ENCODE measurements around the gene ARFIP2. TPM values are rescaled to one million over a fixed set of nuclear protein-coding genes. Genes with fewer than 3 reads are reported as not detected.

ARFIP2 gene
- total RNA-seq, 1 experiment from 2014 or later, result 72.2 TPM

- no peak overlapping the region for H3K4me3 Mint-ChIP-seq (ENCODE audit: low read depth, unreplicated experiment)
- TF ChIP-seq CTCF (IDR thresholded peaks at IDR 0.05; ENCODE audit: unreplicated experiment), result no peak
- intact Hi-C loops (cut with micrococcal nuclease; ENCODE audit: unreplicated experiment), result no loop called here
- no peak for DNase-seq
- CTCF ChIA-PET, result no interaction called here
- H3K27me3 Mint-ChIP-seq (ENCODE audit: unreplicated experiment), result no peaks in the 10 kb centered on the region
- peaks cover 6% of the 10 kb centered on the region for H3K36me3 Mint-ChIP-seq (ENCODE audit: insufficient read depth, unreplicated experiment)
- H3K4me1 Mint-ChIP-seq (ENCODE audit: low read depth, unreplicated experiment), result no peaks in the 10 kb centered on the region
- no peak overlapping the region for H3K27ac Mint-ChIP-seq (ENCODE audit: unreplicated experiment)
- BruUV-seq (replicated peaks), result no TSS peak
- no peaks in the 10 kb centered on the region for H3K9me3 Mint-ChIP-seq (ENCODE audit: low read depth, unreplicated experiment)
Observed at GRCh38 chr11:6498121-6498520, 17.0 kb upstream of the ARFIP2 start.

- no peak within 1 kb of the TSS for H3K27ac Mint-ChIP-seq (ENCODE audit: unreplicated experiment)
- H3K27me3 Mint-ChIP-seq (ENCODE audit: unreplicated experiment), result no peaks in the 10 kb centered on the region
- no peak for TF ChIP-seq CTCF (IDR thresholded peaks at IDR 0.05; ENCODE audit: unreplicated experiment)
- no peaks in the 10 kb centered on the region for H3K4me1 Mint-ChIP-seq (ENCODE audit: low read depth, unreplicated experiment)
- DNase-seq, result no peak
- CTCF ChIA-PET, result interaction anchor here (0.6 kb wide), 1 partner anchor 92 kb away, joined by 3 read pairs; no protein-coding TSS in a partner anchor
- intact Hi-C loops (cut with micrococcal nuclease; ENCODE audit: unreplicated experiment), result no loop called here
- peaks cover 6% of the 10 kb centered on the region for H3K36me3 Mint-ChIP-seq (ENCODE audit: insufficient read depth, unreplicated experiment)
- H3K4me3 Mint-ChIP-seq (ENCODE audit: low read depth, unreplicated experiment), result no peak within 1 kb of the TSS
- BruUV-seq (replicated peaks), result no TSS peak
- H3K9me3 Mint-ChIP-seq (ENCODE audit: low read depth, unreplicated experiment), result no peaks in the 10 kb centered on the region
Observed at GRCh38 chr11:6497069-6497839, 16.1 kb upstream of the ARFIP2 start, which contains the start of gene DNHD1. TSS of gene DNHD1 (plus strand) at chr11:6497280. CDS start at chr11:6498216, 936 bp downstream.

GRCh38 chr11:6489306-6489705 lies 8.2 kb upstream of the ARFIP2 start:
- no peaks in the 10 kb centered on the region for H3K27me3 Mint-ChIP-seq (ENCODE audit: unreplicated experiment)
- H3K36me3 Mint-ChIP-seq (ENCODE audit: insufficient read depth, unreplicated experiment), result peaks cover 9% of the 10 kb centered on the region
- intact Hi-C loops (cut with micrococcal nuclease; ENCODE audit: unreplicated experiment), result loop anchor here (10.0 kb wide), 1 partner anchor 125 kb away; the partner anchor contains the start of genes TAF10 and TPP1
- H3K9me3 Mint-ChIP-seq (ENCODE audit: low read depth, unreplicated experiment), result no peaks in the 10 kb centered on the region
- H3K27ac Mint-ChIP-seq (ENCODE audit: unreplicated experiment), result no peak overlapping the region
- DNase-seq, result no peak
- no peak for TF ChIP-seq CTCF (IDR thresholded peaks at IDR 0.05; ENCODE audit: unreplicated experiment)
- BruUV-seq (replicated peaks), result no TSS peak
- no peaks in the 10 kb centered on the region for H3K4me1 Mint-ChIP-seq (ENCODE audit: low read depth, unreplicated experiment)
- H3K4me3 Mint-ChIP-seq (ENCODE audit: low read depth, unreplicated experiment), result no peak overlapping the region
- CTCF ChIA-PET, result no interaction called here

GRCh38 chr11:6488821-6489220 lies 7.7 kb upstream of the ARFIP2 start:
- Mint-ChIP-seq H3K36me3 (ENCODE audit: insufficient read depth, unreplicated experiment) (peaks cover 14% of the 10 kb centered on the region), H3K4me3 (ENCODE audit: low read depth, unreplicated experiment) (no peak overlapping the region), H3K9me3 (ENCODE audit: low read depth, unreplicated experiment) (no peaks in the 10 kb centered on the region), H3K27ac (ENCODE audit: unreplicated experiment) (no peak overlapping the region), H3K4me1 (ENCODE audit: low read depth, unreplicated experiment) (no peaks in the 10 kb centered on the region), H3K27me3 (ENCODE audit: unreplicated experiment) (no peaks in the 10 kb centered on the region)
- CTCF ChIA-PET, result no interaction called here
- intact Hi-C loops (cut with micrococcal nuclease; ENCODE audit: unreplicated experiment), result loop anchor here (10.0 kb wide), 1 partner anchor 126 kb away; the partner anchor contains the start of genes TAF10 and TPP1
- no peak for DNase-seq
- no peak for TF ChIP-seq CTCF (IDR thresholded peaks at IDR 0.05; ENCODE audit: unreplicated experiment)
- BruUV-seq (replicated peaks), result no TSS peak
